HEK293 (cell line): ENCODE data around the gene FBXO27.

Experiments
- IKZF3 ChIP-seq: fragments of 450-650 bp; IDR thresholded peaks from 2 replicates; pipeline ENCODE4 v1.5.0; 2018; ENCODE audit warnings: missing biosample characterization, mild to moderate bottlenecking, missing genetic modification characterization, moderate library complexity
- KLF9 ChIP-seq: fragments of 450-650 bp; formaldehyde crosslinking; IDR thresholded peaks from 2 replicates; pipeline ENCODE4 v1.5.1; 2016; ENCODE audit warnings: missing biosample characterization, missing genetic modification characterization, low read depth
- SP2 ChIP-seq: fragments of 450-650 bp; formaldehyde crosslinking; IDR thresholded peaks from 2 replicates; pipeline ENCODE4 v1.5.1; 2016; ENCODE audit warnings: missing biosample characterization, missing genetic modification characterization
- TCF7L2 ChIP-seq: IDR thresholded peaks from 2 replicates; pipeline ENCODE4 v1.6.1; 2011; ENCODE audit warnings: low read depth, mild to moderate bottlenecking, inconsistent platforms, low read length, moderate library complexity, borderline replicate concordance
- WT1 ChIP-seq: fragments of 450-650 bp; formaldehyde crosslinking; IDR thresholded peaks from 2 replicates; pipeline ENCODE4 v1.5.1; 2016; ENCODE audit warnings: missing biosample characterization, missing genetic modification characterization
- ZBTB17 ChIP-seq: fragments of 450-650 bp; formaldehyde crosslinking; IDR thresholded peaks from 2 replicates; pipeline ENCODE4 v1.5.1; 2016; ENCODE audit warnings: missing biosample characterization, missing genetic modification characterization
- ZBTB48 ChIP-seq: fragments of 450-650 bp; formaldehyde crosslinking; IDR thresholded peaks from 2 replicates; pipeline ENCODE4 v1.5.1; 2016; ENCODE audit warnings: missing biosample characterization, missing genetic modification characterization
- ZNF10 ChIP-seq: fragments of 450-650 bp; formaldehyde crosslinking; IDR thresholded peaks from 2 replicates; pipeline ENCODE4 v1.5.1; 2017; ENCODE audit warnings: missing biosample characterization, missing genetic modification characterization
- ZNF175 ChIP-seq: fragments of 450-650 bp; formaldehyde crosslinking; IDR thresholded peaks from 2 replicates; pipeline ENCODE4 v1.5.1; 2016; ENCODE audit warnings: missing biosample characterization, missing genetic modification characterization
- ZNF214 ChIP-seq: fragments of 450-650 bp; formaldehyde crosslinking; IDR thresholded peaks from 2 replicates; pipeline ENCODE4 v1.5.1; 2017; ENCODE audit warnings: missing biosample characterization, mild to moderate bottlenecking, missing genetic modification characterization, borderline replicate concordance
- ZNF558 ChIP-seq: fragments of 450-650 bp; formaldehyde crosslinking; IDR thresholded peaks from 2 replicates; pipeline ENCODE4 v1.5.1; 2016; ENCODE audit warnings: missing biosample characterization, missing genetic modification characterization
- ZNF664 ChIP-seq: fragments of 450-650 bp; formaldehyde crosslinking; IDR thresholded peaks from 2 replicates; pipeline ENCODE4 v1.5.1; 2016; ENCODE audit warnings: missing biosample characterization, missing genetic modification characterization
- TF ChIP-seq, protein P1 (sequence below): fragments of 450-650 bp; formaldehyde crosslinking; IDR thresholded peaks from 2 replicates; pipeline ENCODE4 v1.5.1; 2016; ENCODE audit warnings: missing biosample characterization, missing genetic modification characterization, borderline replicate concordance
- TF ChIP-seq, protein P2 (sequence below): fragments of 450-650 bp; IDR thresholded peaks from 2 replicates; pipeline ENCODE4 v1.5.1; 2018; ENCODE audit warnings: missing biosample characterization, mild to moderate bottlenecking, missing genetic modification characterization
- TF ChIP-seq, protein P3 (sequence below): fragments of 450-650 bp; formaldehyde crosslinking; IDR thresholded peaks from 2 replicates; pipeline ENCODE4 v1.5.1; 2016; ENCODE audit warnings: missing biosample characterization, missing genetic modification characterization
- TF ChIP-seq, protein P4 (sequence below): fragments of 450-650 bp; formaldehyde crosslinking; optimal IDR thresholded peaks from 2 replicates; pipeline ENCODE3; 2016; ENCODE audit warnings: missing biosample characterization, mild to moderate bottlenecking, missing genetic modification characterization
- TF ChIP-seq, protein P5 (sequence below): fragments of 450-650 bp; formaldehyde crosslinking; IDR thresholded peaks from 2 replicates; pipeline ENCODE4 v1.5.1; 2017; ENCODE audit warnings: missing biosample characterization, mild to moderate bottlenecking, missing genetic modification characterization, moderate library complexity
- TF ChIP-seq, protein P6 (sequence below): fragments of 450-650 bp; IDR thresholded peaks from 2 replicates; pipeline ENCODE4 v1.5.1; 2018; ENCODE audit warnings: missing biosample characterization, missing genetic modification characterization
- TF ChIP-seq, protein P7 (sequence below): fragments of 450-650 bp; formaldehyde crosslinking; IDR thresholded peaks from 2 replicates; pipeline ENCODE4 v1.5.1; 2016; ENCODE audit warnings: missing biosample characterization, missing genetic modification characterization

Gene FBXO27

DNA sequence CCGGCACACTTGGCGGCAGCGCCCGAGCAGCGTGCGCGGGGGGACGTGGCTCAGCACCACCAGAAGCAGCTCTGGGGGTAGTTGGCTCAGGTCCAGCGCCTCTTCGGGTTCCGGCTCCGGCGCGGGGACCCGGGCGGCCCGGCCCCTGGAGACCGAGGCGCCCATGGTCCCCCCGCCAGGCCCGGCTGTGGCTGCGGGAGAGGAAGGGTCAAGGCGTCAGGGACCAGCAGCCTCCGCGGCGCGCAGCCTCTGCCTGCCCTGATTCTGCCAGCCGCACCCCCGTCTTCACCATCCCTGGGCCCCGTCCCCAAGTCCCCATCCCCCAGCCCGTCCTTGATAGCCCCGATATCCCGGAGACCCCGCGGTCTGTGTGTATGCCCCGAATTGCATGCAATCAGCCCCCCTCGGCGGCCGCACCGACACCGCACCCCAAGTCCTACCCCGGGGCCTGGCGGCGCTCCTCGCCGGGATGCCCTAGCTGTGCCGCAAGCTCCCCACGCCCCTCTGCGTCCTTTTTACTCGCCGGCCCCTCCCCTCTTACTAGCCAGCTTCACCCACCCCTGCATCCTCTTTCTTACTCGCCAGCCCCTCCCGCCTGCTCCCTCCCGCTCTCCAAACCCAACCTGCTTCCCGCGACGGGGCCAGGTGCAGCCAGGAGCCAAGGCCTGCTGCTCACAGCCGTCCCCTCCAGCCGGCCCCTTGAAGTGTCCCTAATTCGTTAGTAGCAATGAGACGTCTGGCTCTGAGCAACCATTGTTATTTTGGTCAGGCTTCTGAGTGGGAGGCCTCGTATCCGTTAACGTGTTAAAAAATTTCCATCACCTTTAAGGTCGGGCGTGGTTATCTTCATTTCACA lies at the start of gene FBXO27 (continued):
- TF ChIP-seq, protein P1, sequence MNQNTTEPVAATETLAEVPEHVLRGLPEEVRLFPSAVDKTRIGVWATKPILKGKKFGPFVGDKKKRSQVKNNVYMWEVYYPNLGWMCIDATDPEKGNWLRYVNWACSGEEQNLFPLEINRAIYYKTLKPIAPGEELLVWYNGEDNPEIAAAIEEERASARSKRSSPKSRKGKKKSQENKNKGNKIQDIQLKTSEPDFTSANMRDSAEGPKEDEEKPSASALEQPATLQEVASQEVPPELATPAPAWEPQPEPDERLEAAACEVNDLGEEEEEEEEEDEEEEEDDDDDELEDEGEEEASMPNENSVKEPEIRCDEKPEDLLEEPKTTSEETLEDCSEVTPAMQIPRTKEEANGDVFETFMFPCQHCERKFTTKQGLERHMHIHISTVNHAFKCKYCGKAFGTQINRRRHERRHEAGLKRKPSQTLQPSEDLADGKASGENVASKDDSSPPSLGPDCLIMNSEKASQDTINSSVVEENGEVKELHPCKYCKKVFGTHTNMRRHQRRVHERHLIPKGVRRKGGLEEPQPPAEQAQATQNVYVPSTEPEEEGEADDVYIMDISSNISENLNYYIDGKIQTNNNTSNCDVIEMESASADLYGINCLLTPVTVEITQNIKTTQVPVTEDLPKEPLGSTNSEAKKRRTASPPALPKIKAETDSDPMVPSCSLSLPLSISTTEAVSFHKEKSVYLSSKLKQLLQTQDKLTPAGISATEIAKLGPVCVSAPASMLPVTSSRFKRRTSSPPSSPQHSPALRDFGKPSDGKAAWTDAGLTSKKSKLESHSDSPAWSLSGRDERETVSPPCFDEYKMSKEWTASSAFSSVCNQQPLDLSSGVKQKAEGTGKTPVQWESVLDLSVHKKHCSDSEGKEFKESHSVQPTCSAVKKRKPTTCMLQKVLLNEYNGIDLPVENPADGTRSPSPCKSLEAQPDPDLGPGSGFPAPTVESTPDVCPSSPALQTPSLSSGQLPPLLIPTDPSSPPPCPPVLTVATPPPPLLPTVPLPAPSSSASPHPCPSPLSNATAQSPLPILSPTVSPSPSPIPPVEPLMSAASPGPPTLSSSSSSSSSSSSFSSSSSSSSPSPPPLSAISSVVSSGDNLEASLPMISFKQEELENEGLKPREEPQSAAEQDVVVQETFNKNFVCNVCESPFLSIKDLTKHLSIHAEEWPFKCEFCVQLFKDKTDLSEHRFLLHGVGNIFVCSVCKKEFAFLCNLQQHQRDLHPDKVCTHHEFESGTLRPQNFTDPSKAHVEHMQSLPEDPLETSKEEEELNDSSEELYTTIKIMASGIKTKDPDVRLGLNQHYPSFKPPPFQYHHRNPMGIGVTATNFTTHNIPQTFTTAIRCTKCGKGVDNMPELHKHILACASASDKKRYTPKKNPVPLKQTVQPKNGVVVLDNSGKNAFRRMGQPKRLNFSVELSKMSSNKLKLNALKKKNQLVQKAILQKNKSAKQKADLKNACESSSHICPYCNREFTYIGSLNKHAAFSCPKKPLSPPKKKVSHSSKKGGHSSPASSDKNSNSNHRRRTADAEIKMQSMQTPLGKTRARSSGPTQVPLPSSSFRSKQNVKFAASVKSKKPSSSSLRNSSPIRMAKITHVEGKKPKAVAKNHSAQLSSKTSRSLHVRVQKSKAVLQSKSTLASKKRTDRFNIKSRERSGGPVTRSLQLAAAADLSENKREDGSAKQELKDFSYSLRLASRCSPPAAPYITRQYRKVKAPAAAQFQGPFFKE (tag by site-specific recombination) = no peak
- TF ChIP-seq TCF7L2 = no peak
- no peak for TF ChIP-seq ZBTB17
- no peak for TF ChIP-seq ZNF664 (tag by site-specific recombination)
- TF ChIP-seq ZNF558 = no peak
- TF ChIP-seq, protein P2, sequence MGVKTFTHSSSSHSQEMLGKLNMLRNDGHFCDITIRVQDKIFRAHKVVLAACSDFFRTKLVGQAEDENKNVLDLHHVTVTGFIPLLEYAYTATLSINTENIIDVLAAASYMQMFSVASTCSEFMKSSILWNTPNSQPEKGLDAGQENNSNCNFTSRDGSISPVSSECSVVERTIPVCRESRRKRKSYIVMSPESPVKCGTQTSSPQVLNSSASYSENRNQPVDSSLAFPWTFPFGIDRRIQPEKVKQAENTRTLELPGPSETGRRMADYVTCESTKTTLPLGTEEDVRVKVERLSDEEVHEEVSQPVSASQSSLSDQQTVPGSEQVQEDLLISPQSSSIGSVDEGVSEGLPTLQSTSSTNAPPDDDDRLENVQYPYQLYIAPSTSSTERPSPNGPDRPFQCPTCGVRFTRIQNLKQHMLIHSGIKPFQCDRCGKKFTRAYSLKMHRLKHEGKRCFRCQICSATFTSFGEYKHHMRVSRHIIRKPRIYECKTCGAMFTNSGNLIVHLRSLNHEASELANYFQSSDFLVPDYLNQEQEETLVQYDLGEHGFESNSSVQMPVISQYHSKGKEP (tag by site-specific recombination) = no peak; the same call in 1 of the 2 replicates
- peak; percentile 43; the same call in 1 of the 2 replicates for TF ChIP-seq WT1
- TF ChIP-seq, protein P3, sequence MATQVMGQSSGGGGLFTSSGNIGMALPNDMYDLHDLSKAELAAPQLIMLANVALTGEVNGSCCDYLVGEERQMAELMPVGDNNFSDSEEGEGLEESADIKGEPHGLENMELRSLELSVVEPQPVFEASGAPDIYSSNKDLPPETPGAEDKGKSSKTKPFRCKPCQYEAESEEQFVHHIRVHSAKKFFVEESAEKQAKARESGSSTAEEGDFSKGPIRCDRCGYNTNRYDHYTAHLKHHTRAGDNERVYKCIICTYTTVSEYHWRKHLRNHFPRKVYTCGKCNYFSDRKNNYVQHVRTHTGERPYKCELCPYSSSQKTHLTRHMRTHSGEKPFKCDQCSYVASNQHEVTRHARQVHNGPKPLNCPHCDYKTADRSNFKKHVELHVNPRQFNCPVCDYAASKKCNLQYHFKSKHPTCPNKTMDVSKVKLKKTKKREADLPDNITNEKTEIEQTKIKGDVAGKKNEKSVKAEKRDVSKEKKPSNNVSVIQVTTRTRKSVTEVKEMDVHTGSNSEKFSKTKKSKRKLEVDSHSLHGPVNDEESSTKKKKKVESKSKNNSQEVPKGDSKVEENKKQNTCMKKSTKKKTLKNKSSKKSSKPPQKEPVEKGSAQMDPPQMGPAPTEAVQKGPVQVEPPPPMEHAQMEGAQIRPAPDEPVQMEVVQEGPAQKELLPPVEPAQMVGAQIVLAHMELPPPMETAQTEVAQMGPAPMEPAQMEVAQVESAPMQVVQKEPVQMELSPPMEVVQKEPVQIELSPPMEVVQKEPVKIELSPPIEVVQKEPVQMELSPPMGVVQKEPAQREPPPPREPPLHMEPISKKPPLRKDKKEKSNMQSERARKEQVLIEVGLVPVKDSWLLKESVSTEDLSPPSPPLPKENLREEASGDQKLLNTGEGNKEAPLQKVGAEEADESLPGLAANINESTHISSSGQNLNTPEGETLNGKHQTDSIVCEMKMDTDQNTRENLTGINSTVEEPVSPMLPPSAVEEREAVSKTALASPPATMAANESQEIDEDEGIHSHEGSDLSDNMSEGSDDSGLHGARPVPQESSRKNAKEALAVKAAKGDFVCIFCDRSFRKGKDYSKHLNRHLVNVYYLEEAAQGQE (tag by site-specific recombination) = 0 out of 2 replicates have a peak, but pooled peaks have one; percentile 30
- TF ChIP-seq ZNF214 (tag by site-specific recombination) = no peak
- peak; percentile 49; the same call in 1 of the 2 replicates for TF ChIP-seq ZNF10 (tag by site-specific recombination)
- peak; percentile 51; the same call in 1 of the 2 replicates for TF ChIP-seq KLF9 (tag by site-specific recombination)
- peak; percentile 64 for TF ChIP-seq SP2 (tag by site-specific recombination)
- TF ChIP-seq, protein P4, sequence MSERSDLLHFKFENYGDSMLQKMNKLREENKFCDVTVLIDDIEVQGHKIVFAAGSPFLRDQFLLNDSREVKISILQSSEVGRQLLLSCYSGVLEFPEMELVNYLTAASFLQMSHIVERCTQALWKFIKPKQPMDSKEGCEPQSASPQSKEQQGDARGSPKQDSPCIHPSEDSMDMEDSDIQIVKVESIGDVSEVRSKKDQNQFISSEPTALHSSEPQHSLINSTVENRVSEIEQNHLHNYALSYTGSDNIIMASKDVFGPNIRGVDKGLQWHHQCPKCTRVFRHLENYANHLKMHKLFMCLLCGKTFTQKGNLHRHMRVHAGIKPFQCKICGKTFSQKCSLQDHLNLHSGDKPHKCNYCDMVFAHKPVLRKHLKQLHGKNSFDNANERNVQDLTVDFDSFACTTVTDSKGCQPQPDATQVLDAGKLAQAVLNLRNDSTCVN = peak; percentile 53
- TF ChIP-seq ZNF175 (tag by site-specific recombination) = no peak
- TF ChIP-seq, protein P5, sequence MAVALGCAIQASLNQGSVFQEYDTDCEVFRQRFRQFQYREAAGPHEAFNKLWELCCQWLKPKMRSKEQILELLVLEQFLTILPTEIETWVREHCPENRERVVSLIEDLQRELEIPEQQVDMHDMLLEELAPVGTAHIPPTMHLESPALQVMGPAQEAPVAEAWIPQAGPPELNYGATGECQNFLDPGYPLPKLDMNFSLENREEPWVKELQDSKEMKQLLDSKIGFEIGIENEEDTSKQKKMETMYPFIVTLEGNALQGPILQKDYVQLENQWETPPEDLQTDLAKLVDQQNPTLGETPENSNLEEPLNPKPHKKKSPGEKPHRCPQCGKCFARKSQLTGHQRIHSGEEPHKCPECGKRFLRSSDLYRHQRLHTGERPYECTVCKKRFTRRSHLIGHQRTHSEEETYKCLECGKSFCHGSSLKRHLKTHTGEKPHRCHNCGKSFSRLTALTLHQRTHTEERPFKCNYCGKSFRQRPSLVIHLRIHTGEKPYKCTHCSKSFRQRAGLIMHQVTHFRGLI (tag by site-specific recombination) = no peak
- TF ChIP-seq, protein P6, sequence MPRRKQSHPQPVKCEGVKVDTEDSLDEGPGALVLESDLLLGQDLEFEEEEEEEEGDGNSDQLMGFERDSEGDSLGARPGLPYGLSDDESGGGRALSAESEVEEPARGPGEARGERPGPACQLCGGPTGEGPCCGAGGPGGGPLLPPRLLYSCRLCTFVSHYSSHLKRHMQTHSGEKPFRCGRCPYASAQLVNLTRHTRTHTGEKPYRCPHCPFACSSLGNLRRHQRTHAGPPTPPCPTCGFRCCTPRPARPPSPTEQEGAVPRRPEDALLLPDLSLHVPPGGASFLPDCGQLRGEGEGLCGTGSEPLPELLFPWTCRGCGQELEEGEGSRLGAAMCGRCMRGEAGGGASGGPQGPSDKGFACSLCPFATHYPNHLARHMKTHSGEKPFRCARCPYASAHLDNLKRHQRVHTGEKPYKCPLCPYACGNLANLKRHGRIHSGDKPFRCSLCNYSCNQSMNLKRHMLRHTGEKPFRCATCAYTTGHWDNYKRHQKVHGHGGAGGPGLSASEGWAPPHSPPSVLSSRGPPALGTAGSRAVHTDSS (tag by site-specific recombination) = 0 out of 2 replicates have a peak, but pooled peaks have one; percentile 2
- no peak; the same call in 1 of the 2 replicates for TF ChIP-seq IKZF3 (tag by site-specific recombination)
- TF ChIP-seq ZBTB48 (tag by site-specific recombination) = peak; percentile 78
- TF ChIP-seq, protein P7, sequence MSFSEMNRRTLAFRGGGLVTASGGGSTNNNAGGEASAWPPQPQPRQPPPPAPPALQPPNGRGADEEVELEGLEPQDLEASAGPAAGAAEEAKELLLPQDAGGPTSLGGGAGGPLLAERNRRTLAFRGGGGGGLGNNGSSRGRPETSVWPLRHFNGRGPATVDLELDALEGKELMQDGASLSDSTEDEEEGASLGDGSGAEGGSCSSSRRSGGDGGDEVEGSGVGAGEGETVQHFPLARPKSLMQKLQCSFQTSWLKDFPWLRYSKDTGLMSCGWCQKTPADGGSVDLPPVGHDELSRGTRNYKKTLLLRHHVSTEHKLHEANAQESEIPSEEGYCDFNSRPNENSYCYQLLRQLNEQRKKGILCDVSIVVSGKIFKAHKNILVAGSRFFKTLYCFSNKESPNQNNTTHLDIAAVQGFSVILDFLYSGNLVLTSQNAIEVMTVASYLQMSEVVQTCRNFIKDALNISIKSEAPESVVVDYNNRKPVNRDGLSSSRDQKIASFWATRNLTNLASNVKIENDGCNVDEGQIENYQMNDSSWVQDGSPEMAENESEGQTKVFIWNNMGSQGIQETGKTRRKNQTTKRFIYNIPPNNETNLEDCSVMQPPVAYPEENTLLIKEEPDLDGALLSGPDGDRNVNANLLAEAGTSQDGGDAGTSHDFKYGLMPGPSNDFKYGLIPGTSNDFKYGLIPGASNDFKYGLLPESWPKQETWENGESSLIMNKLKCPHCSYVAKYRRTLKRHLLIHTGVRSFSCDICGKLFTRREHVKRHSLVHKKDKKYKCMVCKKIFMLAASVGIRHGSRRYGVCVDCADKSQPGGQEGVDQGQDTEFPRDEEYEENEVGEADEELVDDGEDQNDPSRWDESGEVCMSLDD (tag by site-specific recombination) = peak; percentile 71; the same call in 1 of the 2 replicates
